ENCODE data around the gene SPTBN1.

SPTBN1 gene

DNA sequence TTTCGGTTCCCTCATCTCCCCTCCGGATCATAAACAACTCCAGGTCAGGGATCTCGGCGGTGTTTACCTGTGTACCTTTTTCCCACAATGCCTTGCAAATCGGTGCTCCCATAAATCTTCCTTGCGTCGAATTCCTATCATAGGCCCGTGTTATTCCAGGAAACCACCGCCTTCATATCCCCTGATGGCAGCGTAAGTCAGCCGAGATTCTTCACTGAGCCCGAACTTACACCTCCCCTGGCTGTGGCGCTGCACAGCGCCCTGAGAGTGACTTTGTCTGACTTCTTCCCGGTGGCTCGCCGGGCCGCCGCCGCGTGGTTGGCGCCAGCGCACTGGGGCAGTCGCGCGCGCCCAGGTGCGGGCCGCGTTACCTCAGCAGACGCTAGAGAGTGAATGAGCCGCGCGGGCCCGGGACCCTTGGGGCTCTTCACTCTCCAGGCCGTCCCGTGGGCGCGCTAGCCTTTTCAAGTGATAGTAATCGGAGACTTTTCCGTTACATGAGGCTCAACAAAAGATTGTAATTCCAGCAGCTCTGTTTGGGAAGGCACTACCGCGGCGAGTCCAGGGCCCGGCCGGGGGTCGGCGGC lies 101.6 kb downstream of the SPTBN1 start:
- FAIRE-seq = no peak

DNA sequence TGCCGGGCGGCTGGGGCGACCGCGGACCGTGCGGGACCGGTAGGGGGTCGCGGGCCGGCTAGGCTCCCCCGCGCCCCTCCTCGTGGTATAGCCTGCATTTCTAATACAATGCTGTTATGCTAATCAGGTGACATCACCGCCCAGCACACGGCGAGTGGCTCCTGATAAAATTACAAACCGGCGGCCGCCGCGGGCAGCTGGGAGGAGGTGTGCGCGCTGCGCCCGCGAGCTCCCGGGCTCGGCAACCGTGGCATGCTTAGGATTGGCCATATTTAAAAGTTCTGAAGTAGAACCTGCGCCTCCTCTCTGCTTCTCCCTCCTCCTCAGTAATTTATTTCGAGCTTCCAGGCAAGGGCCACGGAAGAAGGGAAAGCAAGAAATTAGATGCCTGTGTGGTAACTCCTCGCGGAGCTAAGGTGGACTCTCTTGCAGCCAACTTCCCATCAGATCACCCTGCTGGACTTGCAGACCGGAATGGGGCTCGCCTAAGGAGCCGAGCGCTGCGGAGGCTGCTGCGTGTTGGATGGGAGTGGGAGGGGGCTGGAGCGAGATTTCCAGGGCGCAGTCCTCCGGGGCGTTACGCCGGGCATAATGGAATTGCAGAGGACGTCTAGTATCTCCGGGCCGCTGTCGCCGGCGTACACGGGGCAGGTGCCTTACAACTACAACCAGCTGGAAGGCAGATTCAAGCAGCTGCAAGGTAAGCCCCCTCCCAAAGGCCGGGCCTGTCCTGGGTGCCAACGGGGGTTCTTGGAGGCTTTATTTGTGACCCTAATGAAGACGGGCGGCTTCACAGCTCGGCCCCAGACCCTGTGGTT lies 102.3 kb downstream of the SPTBN1 start:
- no peak for FAIRE-seq

DNA sequence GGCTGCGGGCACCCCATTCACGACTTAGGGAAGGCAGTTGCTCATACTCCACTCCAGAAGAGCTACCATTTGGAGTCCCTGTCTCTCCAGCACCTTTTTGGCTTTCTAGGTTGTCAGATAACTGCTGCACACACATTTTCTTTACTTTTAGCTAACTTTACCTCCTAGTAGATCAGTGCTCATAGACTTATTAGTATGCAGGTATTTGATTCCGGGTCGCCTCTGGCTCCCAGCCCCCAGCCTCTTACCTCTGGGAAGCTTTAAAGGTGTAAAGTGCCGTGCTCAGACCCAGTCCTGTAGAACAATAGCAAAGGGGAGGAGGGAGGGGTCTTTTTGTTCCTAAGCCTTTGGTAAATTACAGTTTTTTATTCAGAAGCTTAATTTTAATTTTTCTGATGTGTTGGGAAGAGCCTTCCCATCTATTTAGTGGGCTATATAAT lies 102.9 kb downstream of the SPTBN1 start:
- FAIRE-seq = no peak

DNA sequence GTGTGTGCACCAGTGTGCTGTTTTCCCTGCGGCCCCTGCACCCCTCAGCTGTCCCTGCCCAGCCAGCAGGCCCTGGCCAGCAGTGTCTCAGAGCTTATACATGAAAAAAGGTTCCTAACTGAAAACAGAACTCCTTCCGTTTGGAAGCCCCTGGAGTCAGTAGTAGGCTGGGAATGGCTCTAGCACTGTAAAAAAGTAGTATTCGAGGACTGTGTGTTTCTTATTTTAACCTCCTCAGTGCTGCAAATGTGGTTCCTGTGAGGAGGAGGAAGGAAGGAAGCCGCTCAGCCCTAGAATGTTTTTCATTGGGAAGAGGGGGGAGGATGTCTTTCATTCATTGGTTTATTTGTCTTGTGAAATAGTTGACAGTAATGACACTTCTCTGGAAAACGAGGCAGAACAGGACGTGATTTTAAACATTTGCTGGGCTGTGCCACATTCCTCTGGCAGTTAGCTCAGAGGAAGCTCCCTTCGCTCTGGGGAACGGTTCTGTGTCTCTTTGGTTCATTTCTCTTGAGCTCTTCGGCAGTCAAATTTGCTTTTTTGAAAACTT lies 103.5 kb downstream of the SPTBN1 start:
- FAIRE-seq = no peak

DNA sequence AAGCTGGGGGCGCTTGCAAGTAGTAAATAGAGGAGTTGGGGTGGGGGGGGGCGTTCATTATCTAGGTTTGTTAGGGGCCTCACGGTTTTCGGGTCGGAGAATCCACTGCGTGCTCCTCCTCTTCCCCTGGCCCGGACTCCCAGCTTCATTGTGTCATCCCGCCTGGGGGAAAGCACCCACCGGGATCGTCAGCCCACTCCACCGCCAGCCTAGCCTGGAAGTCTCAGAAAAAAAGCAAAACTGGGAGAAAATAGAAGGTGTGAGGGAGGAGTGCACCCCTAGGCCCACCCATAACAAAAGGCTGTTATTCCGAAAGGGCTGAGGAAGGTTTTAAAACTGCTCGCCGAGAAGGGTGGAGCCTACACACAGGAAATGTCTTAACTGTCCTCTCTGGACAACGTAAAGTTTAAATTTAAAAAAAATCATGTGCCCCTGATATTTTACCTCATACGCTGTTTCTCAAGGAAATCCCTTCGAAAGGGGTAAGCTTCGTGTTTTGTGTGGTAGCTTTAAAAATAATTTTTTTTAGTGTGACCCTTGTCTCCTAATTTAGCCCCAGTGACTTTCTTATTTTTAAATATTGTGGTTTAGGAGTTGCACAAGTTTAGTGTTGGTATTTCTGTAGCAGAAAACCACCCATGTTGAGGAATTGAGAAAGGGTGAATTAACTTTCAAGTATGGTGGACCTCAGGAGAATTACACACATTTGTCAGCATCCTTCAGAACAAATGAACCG lies 104.2 kb downstream of the SPTBN1 start:
- no peak for FAIRE-seq

DNA sequence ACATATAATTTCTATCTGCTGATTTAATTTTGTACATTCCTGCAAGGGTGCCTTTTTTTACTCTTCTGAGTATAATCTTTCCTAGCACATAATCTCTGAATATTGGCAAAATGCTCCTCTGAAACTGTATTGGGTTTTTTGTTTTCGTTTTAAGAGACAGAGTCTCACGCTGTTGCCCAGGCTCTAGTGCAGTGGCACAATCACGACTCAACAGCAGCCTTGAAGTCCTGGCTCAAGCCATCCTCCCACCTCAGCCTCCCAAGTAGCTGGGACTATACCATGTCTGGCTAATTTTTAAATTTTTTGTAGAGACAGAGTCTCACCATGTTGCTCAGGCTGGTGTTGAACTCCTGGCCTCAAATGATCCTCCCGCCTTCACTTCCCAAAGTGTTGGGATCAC lies 104.9 kb downstream of the SPTBN1 start:
- no peak for FAIRE-seq

DNA sequence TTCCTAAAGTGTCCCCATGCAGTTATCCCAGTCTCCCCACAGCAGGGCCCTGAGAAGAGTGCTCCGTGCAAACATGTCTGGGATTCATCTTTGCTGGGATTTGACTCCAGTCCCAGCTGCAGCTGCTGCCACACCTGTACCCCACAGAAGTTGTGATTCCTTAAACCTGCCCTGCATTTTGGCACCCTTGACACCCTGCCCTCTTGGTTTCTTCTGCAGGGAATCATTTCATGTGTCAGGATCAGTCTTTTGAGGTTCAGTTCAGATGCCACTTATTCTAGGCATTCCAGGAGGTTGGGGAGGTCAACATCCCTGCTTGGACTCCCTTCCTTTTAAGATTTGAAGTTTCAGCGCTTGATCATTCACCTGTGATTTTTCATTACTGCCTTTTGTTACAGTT lies 108.3 kb downstream of the SPTBN1 start:
- no peak for FAIRE-seq

DNA sequence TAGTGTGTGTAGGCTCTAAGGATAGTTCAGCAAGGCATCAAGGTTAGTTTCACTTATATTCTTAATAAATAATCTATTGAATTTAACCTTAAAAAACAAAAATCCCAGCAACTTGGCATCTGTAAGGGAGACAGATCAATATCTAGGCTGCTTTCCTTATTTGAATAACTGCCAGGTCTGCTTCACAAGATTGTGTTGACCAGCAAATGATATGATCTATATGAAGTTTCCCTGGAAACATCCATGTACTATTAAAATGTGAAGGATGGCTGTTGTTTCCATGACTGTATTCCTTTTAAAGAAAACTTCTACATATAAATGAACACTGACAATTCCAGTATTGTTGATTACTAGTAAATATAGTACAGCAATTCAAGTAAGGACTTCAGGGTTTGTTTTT lies 109.4 kb downstream of the SPTBN1 start:
- no peak for FAIRE-seq

DNA sequence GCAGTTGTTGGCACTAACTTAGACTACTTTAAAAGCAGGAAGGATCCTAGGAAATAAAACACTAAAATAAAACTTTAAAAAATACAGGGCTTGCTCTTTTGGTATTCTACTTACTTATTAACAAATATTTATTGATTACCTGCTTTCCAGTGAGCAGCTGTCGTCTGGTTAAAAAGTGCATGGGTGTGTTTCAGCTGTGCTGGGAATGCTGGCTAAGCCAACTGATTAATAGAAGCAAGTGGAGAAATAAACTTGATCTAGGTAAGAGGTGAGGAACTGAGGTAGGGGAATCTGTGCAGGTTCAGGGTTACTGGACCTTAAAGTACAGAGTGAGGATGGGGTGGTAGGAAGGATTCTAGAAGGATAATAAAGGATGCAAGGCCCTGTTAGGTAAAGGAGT lies 110.8 kb downstream of the SPTBN1 start:
- FAIRE-seq = no peak

DNA sequence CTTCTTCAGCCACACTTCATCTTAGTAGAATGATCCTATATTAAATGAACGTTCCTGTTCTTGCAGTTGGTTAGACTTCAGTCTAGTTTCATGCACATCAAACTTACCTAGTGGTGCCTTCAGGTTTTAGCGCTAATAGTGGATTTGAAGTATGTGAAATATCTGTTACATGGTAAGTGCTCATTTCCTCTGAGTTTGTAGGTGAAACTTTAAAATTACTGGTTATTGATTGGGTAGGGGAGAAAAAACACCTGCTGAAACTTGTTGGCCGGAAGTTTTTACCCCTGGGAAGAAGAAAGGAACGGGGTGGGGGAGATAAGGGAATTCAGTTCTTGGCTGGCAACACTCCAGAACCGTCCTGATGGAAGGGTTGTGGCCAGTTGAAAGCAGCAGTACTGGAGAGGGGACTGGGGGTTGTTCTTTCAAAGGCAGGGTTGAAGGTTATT lies 112.8 kb downstream of the SPTBN1 start:
- FAIRE-seq = no peak

DNA sequence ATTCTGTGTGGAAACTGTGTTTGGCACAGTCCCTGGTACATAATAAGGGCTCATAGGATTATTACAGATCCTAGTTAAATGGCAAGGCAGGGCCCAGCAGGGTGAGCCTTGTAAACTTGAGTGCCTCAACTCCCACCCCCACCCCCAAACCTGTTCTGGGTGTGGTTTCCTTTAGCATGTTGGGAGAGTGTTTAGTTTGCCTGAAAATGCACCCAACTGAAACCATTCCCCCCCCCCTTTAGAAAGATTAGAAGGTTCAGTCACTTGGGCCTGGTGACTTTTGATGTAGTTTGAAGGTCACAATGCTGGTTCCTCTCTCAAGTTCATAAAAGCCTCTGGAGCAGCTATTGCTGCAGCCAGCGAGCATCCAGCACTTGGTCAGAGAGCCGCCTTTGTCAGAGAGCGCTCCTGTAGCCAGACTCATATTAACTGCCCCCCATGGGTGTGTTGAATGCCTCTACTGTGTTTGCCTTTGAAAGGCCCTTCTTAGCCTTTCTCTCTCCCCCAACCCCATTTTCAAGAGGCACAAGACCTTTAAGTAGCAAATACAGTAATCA lies 113.7 kb downstream of the SPTBN1 start:
- FAIRE-seq = no peak

DNA sequence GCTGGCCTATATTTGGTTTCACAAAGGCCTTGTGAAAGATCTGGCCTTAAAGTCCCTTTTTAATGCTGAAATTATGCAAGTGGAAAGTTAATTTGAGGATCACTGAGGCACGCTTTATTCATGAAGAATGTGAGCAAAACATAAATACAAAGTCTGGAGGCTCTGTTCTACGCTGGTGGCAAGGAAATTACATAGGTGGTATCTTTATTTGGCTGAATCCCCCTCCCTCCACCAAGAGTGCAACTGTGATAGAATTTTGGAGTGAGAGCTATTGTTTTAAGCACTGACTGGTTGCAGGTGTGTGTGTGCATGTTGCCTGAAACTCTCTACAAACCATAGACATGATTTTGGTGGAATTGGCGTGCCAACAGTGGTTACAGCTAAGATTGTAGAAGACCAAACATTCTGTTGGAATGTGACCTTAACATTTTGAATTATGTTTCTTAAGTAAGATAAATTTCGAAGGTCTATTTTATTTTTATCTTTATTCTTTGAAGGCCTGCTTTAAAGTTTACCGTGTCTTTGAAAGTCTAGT lies 114.3 kb downstream of the SPTBN1 start:
- no peak for FAIRE-seq

DNA sequence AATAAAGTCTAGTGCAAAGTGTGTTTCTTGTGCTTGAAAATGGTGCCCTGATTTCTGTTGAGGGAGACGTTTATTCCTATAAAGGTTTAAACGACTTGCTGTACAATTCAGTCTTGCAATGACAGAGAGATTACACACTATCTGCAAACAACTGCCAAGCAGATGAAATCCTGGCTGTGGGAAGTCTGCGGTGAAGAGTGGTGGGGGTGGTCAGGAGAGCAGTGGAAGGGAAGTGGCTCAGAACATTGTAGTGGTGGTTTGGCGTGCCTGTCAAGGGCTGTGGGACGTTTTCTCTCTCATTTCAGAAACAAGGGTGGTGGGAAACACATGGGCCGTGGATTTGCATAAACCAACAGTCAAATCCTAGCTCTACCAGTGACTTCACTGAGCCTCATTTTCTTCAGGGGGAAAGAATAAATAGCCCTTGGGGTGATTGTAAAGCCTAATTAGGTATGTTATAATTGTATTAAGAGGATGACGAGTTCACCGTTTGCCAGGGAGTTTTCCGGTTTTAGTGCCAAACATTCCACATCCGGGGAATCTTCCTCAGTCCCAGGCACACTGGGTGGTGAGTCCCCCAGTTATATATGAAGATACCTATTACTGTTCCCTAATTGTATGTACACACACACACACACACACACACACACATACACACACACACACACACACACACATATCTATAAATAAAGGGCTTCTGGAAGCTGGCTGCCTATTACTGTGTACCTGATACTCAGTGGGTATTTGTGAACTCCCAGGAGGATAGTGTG lies 115.0 kb downstream of the SPTBN1 start:
- no peak for FAIRE-seq

DNA sequence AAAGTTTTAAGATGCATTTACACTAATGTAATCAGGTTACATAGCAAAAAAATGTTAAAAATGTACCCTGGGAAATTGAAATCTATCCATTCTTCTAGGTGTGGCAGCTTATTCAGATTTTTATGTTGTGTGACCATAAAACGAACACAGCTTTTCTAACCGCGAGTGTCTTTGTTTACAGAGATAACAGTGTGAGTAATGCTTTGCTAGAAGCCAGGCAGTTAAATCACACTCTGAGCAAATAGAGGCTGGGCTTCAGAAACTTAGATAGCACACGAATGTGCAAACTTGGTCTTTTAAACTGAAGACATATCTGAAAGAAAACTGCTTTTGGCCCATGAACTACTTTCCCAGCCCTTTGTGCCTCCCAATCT lies 116.1 kb downstream of the SPTBN1 start:
- no peak for FAIRE-seq

DNA sequence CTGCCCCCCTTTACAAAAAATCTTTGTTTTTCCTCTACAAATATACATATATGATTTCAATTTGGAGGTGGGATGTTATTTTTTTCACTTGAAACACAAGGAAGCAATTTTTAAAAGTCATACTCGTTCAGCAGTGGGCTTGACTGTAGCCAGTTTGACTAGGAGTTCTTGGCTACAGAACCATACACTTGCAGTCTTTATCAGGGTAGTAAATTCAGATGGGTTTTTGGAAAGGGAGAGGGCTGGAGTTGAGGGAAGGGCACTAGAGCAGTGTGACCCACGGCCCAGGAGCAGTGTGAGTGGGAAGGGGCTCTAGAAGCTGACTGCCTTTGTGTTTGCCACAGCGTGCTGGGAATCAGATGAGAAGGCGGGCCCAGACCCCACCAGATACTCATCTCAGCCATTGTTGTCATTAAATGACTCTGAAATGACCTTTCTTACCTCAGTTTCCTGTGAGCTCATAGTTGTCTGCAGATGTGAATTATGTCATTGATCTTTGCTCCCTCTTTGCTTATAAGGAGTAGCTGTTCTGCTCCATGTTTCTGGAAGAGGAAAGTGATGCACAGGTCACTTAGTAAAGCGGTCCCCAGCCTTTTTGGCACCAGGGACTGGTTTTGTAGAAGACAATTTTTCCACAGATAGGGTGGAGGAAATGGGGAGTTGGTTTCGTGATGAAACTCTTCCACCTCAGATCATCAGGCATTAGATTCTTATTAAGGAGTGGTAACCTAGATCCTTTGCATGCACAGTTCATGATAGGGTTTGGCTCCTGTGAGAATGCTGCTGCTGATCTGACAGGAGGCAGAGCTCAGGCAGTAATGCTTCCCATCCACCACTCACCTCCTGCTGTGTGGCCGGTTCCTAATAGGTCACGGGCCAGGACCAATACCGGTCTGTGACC lies 116.8 kb downstream of the SPTBN1 start:
- FAIRE-seq = no peak

DNA sequence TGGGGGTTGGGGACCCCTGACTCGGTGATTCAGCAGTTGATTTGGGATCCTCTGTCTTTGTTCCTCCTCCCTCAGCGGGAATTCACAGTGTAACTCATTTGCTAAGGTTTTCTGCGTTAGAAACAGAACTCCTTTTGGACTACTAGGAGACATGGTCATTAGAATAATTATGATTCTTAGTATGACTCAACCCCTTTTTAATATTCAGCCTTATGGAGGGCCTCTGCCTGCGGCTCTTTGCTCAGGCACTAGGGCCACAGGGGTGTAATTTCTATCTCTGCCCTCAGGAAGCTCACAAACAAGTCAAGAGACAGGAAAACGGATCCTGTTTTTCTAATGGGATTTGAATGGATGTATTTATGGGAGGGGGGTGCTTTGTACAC lies 117.4 kb downstream of the SPTBN1 start:
- no peak for FAIRE-seq

DNA sequence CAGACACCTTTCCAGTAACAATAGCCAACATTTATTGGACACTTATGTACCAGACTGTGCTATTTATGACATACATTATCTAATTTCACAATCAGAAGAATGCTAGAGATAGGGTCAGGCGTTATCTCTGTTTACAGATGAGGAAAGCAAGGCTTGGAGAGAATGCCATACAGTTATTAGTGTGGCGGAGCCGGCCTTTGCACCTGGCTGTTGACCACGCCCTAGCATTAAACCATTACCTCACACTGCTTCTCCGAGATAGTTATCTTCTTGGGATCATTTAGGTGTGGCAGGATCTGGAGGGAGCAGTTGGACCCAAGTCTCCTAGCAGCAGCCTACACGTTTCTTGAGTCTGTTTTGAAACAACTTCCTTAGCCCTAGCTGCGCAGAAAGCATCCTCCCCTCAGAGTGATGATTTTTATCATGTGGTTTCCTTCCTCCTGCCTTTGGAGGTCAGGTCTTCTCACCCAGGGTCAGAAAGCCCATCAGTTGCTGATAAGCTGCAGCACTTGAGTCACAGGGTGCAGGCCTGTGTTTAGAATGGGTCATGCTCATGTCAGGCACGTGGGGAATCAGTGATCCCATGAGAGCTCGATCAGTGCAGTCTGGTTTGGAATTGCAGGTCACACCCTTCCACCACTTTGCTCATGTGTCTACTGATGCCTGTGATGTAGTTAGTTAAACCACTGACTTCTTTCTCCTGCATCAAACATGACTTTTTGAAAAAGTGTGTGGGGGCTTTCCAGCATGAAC lies 118.2 kb downstream of the SPTBN1 start:
- no peak for FAIRE-seq

DNA sequence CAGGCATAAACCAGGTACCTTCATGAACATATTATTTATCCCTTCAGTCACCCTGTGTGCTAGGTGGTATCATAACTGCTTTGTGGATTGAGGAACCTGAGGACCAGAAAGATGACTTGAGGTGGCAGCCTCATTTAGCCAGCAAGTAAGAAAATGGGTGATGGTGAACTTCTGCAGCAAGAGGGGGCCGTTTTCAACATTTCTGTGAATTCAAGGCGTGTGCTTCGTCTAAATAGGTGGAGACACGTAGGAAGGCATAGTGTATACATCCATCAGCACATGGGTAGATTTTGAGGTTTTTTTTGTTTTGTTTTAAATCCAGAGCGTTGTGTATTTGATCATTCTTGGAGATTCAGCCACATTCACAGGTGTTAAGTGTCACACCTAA lies 118.7 kb downstream of the SPTBN1 start:
- no peak for FAIRE-seq

DNA sequence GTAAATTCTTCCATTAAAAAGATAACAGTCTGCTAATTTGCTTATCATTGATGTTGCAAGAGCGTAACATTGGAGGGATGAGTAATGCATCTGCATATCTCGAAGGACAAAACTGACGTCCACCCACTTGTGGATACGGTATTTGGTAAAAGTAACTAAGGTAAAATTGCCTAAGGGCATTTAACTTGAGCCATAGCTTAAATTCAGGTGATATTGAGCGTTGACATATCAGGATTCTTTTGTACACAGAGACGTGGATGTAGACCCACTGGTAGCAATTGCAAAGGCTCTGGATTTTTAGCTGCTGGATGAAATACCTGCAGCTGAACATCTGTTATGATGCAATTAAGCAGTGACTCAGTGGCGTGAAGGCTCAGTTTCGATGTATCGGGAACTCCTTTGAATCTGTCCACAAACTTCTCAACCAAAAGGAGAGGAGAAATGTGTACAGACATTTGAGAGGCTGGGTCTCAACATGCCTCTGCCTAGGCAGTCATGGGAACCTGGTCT lies 119.3 kb downstream of the SPTBN1 start:
- no peak for FAIRE-seq

DNA sequence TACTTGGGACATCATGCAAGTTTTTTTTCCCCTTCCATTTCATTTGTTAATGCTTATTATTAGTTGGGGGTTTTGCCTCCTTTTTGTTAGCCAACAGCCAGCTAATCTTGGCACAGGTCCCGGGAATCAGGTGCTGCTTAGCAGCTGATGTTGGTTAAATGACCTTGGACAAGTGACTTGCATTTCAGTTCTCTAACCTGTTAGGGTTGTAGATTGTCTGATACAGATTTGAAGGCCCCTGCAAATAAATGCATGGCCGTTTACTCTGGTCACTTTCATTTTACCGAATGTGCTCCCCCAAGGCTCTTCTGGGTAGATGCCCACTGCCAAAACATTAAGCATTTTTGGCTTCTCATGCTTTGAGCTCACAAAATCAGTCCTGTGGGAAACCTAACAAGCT lies 120.9 kb downstream of the SPTBN1 start:
- FAIRE-seq = no peak
